ENCODE measurements around the gene MAMDC2. TPM values are rescaled to one million over a fixed set of nuclear protein-coding genes. Genes with fewer than 3 reads are reported as not detected.

Gene MAMDC2
- total RNA-seq, 1 experiment from 2014 or later, result 4.6 TPM

- peak; percentile 83 for TF ChIP-seq CTCF (conservative IDR thresholded peaks at IDR 0.05)
- no CpG with 5 or more reads among the region's 4 CpGs for WGBS (ENCODE audit: extremely low coverage, insufficient read length, low lambda C conversion rate)
- Histone ChIP-seq H4K5ac (ENCODE audit: insufficient read length, low read depth, low read length) (no peak overlapping the region), H3T11ph (ENCODE audit: low read length) (no peak overlapping the region), H3K4me2 (ENCODE audit: insufficient read depth, insufficient read length, low read length) (no peak overlapping the region), H3K9ac (ENCODE audit: extremely low read depth, insufficient read length, low read length) (no peak overlapping the region), H4K20me1 (ENCODE audit: control insufficient read depth, insufficient read depth, insufficient read length) (no peaks in the 10 kb centered on the region), H3K9me3 (ENCODE audit: control insufficient read depth, low read depth, low read length) (no peaks in the 10 kb centered on the region), H3K23me2 (ENCODE audit: insufficient read length, low read depth, low read length, poor library complexity, severe bottlenecking) (no peaks in the 10 kb centered on the region), H3K4ac (ENCODE audit: low read depth, low read length) (no peak overlapping the region), H3K79me1 (ENCODE audit: insufficient read depth, low read depth, low read length, poor library complexity, severe bottlenecking) (no peaks in the 10 kb centered on the region), H3K56ac (ENCODE audit: insufficient read length, low read depth, low read length) (no peak overlapping the region), H4K91ac (ENCODE audit: insufficient read length, low read depth, low read length) (no peak overlapping the region), H2BK12ac (ENCODE audit: insufficient read length, low read depth, low read length) (no peak overlapping the region), H4K8ac (replicated peaks; ENCODE audit: insufficient read length, low read depth, low read length) (no peak overlapping the region), H3K4me1 (ENCODE audit: insufficient read depth, low read length) (peaks cover 14% of the 10 kb centered on the region), H2BK5ac (ENCODE audit: insufficient read length, low read length) (no peak overlapping the region), H3K27ac (ENCODE audit: insufficient read length, low read depth, low read length) (no peak overlapping the region), H3K18ac (ENCODE audit: insufficient read length, low read depth, low read length) (no peak overlapping the region), H2AFZ (ENCODE audit: low read length) (no peak overlapping the region), H3K27me3 (ENCODE audit: insufficient read depth, low read length) (no peaks in the 10 kb centered on the region), H2AK5ac (ENCODE audit: insufficient read length, low read length) (no peak overlapping the region), H3K23ac (ENCODE audit: insufficient read length, low read depth, low read length) (no peak overlapping the region), H2BK15ac (ENCODE audit: low read depth, low read length) (no peak overlapping the region), H2BK120ac (ENCODE audit: low read depth, low read length, poor library complexity, severe bottlenecking) (no peak overlapping the region), H2BK20ac (ENCODE audit: low read depth, low read length, poor library complexity, severe bottlenecking) (no peak overlapping the region), H3K79me2 (ENCODE audit: insufficient read depth, low read length) (no peaks in the 10 kb centered on the region), H3K14ac (ENCODE audit: insufficient read depth, low read length) (no peak overlapping the region)
- Mint-ChIP-seq H3K27me3 (ENCODE audit: low read depth) (no peaks in the 10 kb centered on the region), H3K4me1 (peaks cover 55 to 58% of the 10 kb centered on the region in 2 experiments), H3K36me3 (ENCODE audit: insufficient read depth in 1 of 3, low read depth in 3 of 3) (peaks cover 5 to 10% (median 7%) of the 10 kb centered on the region in 3 experiments; a peak in 5 of 7 replicates), H3K4me3 (no peak overlapping the region), H3K9me3 (no peaks in the 10 kb centered on the region), H3K27ac (peak overlapping the region in 1 of 3 experiments; percentile 59; a peak in 3 of 7 replicates)
- peak; percentile 70 for DNase-seq
Measured at GRCh38 chr9:70113403-70114022, 69.9 kb downstream of the MAMDC2 start.
